NCI-H2227 treated with DMSO at 0.1 percent for 48 hours (cell line): ENCODE results near the gene RTN1.

Experiments
- DNase-seq: peaks from one replicate; lab custom pipeline; 2025; lab: John Stamatoyannopoulos, UW

Gene RTN1

DNA sequence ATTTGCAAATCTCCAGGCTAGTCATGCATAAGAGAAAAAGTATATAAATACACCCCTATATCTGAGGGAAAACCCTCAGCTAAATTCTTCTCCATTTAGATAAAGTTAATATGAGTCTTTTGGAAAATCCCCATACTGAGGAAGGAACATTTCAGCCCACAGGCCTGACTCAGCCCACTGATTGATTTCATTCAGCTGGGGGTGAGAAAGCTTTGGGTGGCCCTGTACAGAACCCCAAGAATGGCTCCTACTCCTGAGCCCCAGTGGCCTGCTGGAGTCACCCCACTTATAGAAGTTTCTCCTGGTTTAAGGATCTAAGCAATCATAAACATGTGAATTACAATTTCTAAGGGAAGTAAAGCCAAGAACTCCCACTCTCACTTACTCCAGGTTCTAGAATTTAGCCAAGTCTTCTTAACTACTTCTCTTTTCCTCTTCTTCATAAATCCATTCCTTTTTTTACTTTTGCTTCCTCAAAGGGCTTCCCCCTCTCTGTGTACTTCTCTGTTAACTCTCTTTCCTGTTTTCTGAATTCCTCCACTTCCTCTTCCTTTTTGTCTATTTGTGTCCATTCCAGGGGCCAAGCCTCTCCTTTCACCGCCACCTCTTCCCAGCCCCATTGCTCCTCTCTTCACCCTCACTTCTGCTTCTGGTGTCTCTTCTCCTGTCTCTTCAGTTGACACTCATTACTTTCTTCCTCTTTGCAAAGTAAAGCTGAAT, 21.0 kb downstream of the RTN1 start:
- DNase-seq: no peak

DNA sequence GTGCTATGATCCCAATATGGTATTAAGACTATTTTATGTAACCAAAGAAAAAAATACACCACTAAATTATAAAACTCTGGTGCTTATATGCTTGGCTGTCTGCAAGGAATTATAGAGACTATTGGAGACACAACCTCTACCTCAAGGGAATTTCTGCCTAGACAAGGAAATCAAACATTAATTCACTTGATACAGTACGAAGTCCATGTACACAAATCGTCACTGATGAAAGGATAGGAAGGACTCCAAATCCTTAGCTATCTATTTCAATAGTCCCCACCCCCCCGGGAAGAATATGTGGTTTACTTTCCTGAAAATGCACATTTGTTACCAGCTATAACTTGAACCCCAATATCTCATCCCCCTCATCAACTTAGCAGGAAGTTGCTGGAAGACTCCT, 21.9 kb downstream of the RTN1 start:
- DNase-seq: no peak

DNA sequence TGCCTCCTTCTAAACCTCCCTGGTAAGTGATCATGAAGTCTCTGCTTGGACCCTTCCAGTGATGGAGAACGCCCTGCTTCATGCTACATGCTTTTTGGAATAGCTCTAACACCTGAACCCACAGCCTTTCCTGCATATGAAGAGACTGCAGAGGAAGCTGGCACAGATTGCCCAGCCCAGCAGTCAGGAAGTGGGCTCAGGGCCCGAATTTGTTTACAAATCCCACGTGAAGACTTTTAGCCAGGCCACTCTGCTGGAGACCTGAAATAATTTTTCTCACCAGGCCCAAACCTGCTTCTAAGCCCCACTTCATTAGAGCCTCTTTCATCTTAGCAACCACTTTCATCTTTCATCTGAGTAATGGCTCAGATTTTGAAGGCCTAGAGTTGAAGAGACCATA, 22.9 kb downstream of the RTN1 start:
- DNase-seq: no peak

DNA sequence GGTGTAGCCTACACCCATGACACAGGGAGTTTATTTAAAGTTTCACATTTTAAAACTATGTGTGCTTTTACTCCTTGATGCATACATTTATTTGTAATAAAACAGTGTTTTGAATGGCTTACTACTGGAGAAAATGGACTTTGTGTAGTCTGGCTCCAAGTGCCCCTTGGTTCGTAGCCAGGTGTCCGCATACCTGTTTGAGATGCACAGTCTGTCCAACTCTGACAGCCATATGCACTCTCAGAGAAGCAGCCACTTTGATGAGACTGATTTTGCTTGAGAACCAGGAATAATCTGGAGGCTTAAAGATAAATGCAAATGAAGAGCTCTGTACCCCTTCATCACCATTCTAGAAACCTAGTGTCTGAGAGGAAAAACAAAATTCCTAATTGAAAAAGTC, 24.0 kb downstream of the RTN1 start:
- DNase-seq: no peak

DNA sequence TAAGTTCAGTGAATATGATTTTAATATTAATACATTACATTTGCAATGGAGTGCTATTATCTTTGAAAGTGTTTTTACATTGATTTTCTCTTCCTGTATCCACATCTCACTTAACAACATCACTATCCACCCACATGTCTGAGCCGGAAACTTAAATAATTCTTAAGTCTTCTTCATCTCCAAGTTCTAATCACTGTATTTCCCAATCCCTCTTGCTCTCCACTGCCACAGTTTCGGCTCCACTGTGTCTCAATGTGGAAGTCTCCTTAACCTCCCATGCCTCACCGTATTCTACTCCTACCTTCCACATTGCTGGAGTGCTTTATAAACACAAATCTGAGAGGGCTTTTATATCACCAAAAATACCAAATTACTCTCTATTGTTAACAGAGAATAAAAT, 25.3 kb downstream of the RTN1 start:
- DNase-seq: no peak

DNA sequence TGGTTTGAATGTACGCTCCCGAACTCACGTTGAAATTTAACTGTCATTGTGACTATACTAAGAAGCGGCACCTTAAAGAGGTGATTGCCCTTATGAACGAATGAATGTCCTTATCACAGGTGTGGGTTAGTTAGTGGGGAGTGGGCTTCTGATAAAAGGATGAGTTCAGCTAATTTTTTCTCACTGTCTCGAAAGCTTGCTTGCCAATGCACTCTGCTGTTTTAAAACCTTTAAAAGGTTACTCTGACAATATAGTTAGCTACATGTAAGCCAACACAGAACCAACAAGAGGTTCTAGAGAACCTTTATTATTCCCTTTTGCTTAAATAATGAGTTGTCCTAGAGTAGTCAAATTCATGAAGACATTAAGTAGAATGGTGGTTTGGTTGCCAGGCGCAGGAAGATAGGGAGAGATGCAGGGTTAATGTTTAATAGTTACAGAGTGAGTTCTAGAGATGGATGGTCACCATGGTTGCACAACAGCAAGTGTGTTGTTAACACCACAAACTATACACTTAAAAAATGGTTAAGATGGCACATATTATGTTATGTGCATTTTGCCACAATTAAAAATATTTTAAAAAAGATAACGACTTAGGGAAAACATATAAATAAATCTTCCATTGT, 26.3 kb downstream of the RTN1 start:
- DNase-seq: no peak

DNA sequence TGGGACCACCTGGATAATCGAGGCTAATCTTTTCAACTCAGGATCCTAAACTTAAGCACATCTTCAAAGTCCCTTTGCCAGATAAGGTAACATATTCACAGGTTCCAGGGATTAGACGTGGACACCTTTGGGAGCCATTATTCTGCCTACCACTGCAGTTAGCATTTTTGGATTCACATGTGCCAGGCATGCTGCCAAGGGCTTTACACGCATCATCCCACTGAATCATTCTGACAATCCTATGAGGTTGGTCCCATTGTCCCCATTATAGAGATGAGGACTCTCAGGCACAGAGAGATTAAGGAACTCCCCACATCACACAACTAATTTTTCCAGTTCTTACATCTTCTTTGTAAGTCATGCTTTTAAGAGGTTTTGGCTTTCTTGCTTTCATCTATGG, 34.5 kb downstream of the RTN1 start:
- DNase-seq: no peak

DNA sequence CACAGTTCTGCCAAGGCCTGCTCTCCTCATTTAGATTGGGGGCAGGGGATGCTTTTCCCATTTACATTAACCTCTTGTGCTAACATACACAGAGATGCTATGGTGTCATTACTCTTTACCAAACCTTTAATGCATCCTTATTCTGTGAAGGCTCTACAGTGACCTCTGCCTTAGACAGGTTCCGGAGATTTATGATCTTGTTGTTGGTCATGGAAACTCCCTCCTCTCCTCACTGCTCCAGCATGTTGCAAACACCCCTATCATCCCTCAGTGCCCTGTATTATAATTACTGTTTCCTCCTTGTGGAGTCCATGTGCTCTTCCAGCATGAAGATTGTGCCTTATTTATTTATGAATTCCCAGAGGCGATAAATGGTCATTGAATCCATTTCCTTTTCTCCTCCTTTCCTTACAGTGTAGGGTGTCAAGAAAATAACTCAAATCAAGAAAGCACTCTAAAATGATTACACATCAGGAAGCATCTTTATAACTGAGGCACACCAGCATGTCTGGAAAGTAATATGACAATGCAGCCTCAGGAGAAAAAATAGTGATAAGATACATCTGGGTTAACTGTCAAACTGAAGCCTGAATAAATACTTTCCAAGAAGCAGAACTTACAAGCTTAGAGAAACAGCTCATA, 37.8 kb downstream of the RTN1 start:
- DNase-seq: no peak

DNA sequence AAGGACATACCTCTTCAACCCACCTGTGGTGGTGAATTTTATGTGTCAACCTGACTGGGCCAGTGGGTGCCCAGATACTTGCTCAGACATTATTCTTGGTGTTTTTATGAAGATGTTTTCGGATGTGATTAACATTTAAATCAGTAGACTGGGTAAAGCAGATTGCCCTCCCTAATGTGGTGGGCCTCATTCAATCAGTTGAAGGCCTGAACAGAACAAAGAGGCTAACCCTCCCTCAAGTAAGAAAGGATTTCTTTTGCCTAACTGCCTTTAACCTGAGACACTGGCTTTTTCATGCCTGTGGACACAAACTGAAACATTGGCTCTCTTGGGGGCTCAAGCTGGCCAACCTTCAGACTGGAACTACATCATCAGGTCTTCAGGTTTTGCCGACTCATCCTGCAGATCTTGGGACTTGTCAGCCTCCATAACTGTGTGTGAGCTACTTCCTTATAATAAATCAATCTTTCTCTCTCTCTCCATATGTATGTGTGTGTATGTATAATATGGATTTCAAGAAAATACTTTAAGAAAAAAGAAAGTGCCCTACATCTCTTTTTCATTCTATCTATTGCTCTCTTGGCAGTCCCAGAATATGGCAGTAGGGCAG, 39.4 kb downstream of the RTN1 start:
- no peak for DNase-seq

DNA sequence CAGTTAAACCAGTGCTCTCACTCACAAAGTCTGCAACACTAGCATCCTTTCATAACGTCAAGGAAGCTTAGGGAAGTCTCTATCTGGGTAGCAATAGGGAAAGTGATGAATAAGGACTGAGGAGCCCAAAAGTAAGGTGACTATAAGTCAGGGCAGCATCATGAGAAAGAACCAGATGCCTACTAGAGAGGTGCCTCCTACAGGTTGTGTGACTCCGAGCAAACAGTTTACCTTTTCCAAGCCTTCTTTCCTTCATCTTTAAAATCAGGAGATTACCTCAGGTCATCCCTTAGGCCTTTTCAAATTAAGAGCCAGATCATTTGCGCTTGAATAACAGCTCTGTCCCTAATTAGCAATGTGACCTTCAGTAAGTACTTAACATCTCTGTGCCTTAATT, 40.2 kb downstream of the RTN1 start:
- DNase-seq: no peak

DNA sequence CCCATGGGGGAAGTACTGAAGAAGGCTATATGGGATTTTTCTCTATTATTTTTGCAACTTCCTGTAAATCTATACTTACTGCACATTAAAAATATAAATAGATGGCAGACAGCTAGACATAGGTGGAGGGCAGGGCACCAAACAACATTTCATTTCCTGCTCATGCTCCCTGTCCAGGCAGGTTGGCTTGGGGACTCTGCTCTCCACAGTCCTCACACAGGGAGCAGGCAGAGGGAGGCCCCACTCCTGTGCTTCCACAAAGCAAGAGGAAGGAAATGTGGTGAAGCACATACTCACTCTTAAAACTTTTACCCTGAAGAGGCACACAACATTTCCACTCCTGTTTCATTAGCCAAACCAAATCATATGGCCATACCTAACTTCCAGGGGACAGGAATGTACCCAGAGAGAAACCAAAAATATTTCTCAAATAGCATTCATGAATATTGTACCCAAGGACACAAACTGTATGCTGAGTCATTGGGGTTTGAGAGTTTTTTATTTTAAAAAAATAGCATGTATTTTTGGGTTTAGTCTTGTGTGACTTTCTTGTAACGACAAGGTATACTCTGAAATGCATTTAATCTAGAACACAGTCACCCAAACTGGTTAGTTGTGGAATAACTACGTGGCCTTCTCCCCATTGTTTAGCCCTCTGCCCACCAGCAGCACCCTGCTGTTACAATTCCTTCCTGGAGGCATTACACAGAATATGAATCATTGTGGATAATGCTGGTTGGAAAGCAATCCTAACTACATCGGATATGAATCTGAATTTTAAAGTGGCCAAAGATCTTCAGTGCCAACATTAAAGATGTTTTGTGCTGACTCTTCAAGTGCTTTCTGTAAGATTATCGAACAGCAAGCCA, 40.9 kb downstream of the RTN1 start:
- no peak for DNase-seq

DNA sequence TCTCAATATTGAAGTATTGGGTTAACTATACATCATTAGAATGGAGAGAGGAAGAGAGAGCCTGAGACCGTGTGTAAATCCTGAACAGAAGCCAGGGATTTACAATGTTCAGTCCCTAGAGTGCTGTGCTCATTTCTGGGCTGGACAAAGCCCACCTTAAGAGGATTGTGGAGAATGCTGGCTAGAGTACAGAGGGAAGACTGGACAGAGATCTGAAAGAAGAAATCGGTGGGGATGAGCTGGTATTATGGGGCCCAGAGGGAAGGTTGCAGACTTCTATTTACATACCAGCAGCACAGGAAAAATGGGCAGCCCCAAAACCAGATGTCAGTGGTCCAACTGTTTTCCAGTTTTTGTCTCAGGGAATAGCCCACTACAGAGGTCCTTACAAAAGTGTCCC, 42.3 kb downstream of the RTN1 start:
- no peak for DNase-seq

DNA sequence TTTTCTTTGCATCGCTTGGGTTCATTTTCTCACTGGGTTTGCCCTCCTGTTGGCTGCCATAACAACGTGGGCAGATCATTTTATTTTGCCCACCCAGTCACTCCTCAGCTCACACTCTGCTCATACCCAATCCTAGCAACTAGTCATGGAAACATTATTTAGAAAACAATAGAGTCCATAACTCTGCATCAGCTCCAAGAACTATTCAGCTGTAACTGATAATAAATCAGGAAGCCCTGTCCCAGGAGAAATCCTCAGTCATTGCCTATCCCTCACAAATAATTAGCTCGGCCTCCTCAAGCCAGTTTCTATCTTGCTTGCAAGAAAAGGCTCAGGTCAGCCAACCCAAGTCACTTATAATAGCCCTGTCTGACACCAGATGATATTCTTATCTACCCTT, 43.2 kb downstream of the RTN1 start:
- DNase-seq: no peak

DNA sequence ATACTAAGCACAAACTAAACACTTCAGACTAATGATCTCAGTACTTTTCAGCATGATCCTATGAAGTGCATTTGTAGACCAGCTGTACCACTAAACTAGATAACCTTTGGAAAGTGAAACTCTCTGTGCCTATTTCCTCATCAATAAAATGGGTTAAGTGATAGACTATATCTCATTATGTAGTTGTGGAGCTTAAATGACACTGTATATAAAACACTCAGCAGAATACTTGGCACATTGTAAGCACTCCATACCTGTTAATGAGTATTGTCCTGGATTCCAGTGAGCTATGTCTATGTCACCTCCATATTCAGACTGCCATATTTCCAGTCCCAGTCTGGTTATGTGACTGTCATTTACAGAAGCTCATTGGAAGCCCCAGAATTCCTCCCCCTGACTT, 44.4 kb downstream of the RTN1 start:
- DNase-seq: no peak

DNA sequence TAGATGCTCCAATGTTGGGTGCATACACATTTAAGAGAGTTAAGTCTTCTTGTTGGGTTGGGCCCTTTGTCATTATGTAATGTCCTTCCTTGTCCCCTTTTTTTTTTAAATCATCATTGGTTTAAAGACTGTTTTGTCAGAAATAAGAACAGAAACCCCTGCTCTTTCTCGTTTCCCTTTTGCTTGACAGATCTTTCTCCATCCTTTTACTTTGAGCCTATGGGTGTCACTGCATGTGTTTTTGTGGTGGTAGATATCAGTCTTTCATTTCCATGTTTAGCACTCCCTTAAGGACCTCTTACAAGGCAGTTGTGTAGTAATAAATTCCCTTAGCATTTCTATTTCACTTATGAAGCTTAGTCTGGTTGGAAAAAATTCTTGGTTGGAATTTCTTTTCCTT, 47.4 kb downstream of the RTN1 start:
- no peak for DNase-seq

DNA sequence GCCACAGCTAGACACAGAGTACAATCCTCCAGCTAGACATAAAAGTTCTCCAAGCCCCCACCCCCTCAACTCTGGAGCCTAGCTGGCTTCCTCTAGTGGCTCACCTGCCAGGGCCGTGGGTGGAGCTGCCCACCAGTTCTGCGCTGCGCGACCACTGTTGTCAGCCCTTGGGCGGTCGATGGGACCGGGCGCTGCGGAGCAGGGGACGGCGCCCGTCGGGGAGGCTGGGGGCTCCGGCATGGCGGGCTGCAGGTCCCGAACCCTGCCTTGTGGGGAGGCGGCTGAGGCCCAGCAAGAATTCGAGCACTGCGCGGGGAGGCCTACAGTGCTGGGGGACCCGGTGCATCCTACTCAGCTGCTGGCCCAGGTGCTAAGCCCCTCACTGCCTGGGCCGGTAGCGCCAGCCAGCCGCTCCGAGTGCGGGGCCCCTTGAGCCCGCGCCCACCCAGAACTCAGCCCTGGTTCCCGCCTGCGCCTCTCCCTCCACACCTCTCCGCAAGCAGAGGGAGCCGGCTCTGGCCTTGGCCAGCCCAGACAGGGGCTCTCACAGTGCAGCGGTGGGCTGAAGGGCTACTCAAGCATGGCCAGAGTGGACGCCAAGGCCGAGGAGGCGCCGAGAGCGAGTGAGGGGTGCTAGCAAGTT, 51.0 kb downstream of the RTN1 start:
- DNase-seq: no peak

DNA sequence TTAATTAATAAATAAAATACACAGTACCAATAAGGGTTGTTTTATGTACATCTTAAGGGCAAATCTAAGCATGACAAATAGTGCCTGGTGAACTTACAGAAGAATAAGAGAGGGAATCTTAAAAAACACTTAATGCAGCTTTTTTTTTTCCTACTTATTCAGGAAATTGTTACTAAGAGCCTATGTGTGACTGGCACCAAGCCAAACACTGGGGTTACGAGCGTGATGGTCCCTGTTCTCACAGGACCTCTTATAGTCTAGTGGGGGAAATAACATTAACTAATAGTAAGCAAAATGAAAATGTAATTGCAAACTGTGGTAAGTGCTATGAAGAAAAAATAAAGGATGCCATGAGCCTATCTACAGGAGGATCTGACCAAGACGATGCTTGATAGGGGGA, 53.6 kb downstream of the RTN1 start:
- DNase-seq: no peak

DNA sequence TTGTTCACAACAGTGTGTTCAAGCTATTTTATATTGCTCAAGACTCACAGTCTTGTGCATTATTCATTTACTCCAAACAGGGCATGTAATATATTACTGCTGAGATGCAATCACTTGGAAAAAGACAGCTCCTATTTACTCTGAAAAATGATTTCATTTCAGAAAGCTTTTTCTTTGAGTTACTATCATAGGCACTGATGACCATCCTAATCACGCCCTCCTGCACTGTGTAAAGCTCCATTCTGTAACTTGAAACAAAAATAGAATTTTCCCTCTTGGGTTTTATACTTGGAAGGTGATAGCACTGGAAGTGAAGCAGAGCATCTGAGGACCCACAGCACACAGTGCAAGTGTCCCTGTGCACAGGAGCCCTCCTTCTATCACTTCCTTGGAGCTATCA, 55.6 kb downstream of the RTN1 start:
- no peak for DNase-seq

DNA sequence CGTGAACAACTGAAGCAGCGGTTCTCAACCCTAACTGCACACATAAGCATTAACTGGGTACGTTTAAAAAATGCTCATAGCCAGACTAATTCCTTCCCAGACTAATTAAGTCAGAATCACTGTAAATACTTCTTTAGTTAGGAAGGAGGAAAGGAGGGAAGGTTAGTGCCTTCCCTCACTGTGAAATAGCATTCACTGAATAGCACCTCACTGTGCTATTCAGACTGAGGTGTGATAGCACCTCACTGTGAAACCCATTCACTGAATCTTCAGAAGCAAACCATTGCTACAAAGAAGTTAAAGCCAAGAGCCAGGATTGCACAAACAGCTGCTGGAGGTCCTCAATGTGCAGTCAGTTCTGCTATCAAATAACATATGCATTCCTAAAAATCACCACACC, 58.8 kb downstream of the RTN1 start:
- no peak for DNase-seq

DNA sequence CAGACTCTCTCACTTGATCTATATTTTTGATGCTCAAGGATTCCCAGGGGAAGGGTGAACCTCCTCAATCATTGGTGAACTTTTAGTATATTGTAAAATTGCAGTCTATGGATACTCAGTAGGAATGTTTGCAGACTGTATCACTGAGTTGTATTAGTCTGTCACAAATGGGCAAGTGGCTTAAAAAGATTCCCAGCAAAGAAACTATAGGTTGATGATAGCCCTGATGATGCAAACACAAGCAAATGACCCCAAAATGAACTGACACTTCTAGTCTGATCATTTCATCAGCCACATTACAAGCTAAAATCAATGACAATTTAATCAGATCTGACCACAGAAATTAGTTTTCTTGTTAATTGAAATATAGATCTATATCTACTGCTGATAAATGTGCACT, 59.5 kb downstream of the RTN1 start:
- DNase-seq: no peak

DNA sequence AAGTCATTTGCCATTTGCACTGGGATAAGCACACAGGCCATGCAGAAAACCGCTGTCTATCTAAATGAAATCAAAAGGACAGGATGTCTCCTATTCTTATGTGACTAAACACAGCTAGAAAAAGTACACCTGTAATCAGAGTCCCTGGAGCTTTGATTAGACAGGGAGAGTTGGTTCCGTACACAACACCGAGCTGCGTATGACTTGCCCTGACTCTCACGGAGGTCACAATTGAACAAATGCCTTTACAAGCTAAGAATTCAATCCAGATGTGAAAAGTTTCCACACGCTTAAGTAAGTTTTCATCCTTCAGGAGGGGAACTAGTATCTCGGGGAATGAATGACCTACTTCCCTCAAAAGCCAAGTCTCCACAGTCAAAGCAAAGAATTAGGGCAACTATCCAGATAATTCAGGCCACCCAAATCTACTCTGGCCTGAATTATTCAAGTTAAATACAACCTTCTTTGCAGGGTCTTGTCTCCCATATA, 67.5 kb downstream of the RTN1 start:
- DNase-seq: no peak

DNA sequence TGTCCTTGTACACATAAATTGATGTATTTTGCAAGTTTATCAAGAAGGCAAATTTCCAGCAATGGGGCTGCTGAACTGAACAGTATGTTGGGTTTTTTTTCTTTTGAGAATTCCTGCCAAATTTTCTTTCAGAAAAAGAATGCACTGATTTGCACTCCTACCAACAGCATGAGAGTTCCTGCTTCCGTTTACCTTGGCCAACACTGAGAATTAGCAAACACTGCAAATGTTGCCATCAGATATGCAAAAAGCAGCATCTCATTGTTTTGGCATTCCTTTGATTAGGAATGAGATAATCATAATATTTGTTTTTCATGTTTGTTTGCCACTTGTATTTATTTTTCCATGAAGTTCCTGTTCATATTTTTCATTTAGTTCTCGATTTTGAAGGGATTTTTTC, 82.4 kb downstream of the RTN1 start:
- no peak for DNase-seq
